K562 (cell line): Measurements from ENCODE around the gene IPO11. TPM values are rescaled to one million over a fixed set of nuclear protein-coding genes. Genes with fewer than 3 reads are reported as not detected.

Experiments used
- ATAC-seq: fragments of 200-7000 bp; cut with Tn5 transposase; 3 replicates; pipeline ENCODE4 v1.9.1; 2020; ENCODE audit warnings: moderate library complexity
- BruUV-seq: library from RNA; stranded (reverse); fragments of 400-500 nt; replicated peaks from 2 replicates; lab custom pipeline; 2021; lab: Mats Ljungman, UMichigan
- CTCF ChIA-PET: fragments of 300-600 bp; formaldehyde crosslinking; extraction: SDS; loops from one replicate; lab custom pipeline; 2021; ENCODE audit warnings: low intra/inter-chr PET ratio; lab: Yijun Ruan, JAX
- POLR2A ChIA-PET: fragments of 300-600, 350-650 bp; sonication (Branson Sonifier 250); formaldehyde crosslinking; extraction: SDS; loops from one replicate; lab custom pipeline; 2021; ENCODE audit warnings: antibody characterized with exemption, inconsistent platforms; lab: Yijun Ruan, JAX
- DNase-seq, 4 experiments: peaks; one replicate each; pipeline versions ENCODE4 v3.0.0 to v3.0.0-alpha.2; 2011 to 2018; ENCODE audit warnings: low spot score in 3 of 4, mixed read lengths in 3 of 4; ENCODE audit errors: extremely low read depth in 1 of 4
- FAIRE-seq: peaks from 2 replicates; lab custom pipeline; 2011; peaks lifted over from hg19 to GRCh38; lab: Jason Lieb, UNC
- H2AFZ ChIP-seq: 2 replicates; pipeline ENCODE4 v1.6.0; 2011; ENCODE audit warnings: low read depth, low read length, control low read depth, inconsistent platforms
- H3K27ac ChIP-seq: fragments of 200-600 bp; 3 replicates; pipeline ENCODE4 v1.8.0; 2011; ENCODE audit warnings: low read depth, mild to moderate bottlenecking, control low read depth, inconsistent platforms, low read length, moderate library complexity, mixed read lengths; ENCODE audit errors: extremely low read depth
- H3K27me3 ChIP-seq, 2 experiments: fragments of 300-600 bp in 1 of 2; 2 replicates in 1 of 2; 3 replicates in 1 of 2; pipeline versions ENCODE4 v1.6.0 to v1.8.0; 2011; ENCODE audit warnings: inconsistent platforms in 2 of 2, low read length in 2 of 2, mild to moderate bottlenecking in 1 of 2, mixed read lengths in 1 of 2, moderate library complexity in 1 of 2; ENCODE audit not compliant: control insufficient read depth in 2 of 2, insufficient read depth in 2 of 2
- H3K36me3 ChIP-seq: fragments of 300-600 bp; 3 replicates; pipeline ENCODE4 v1.8.0; 2011; ENCODE audit warnings: mild to moderate bottlenecking, low read length, inconsistent platforms; ENCODE audit not compliant: control insufficient read depth, insufficient read depth
- H3K4me1 ChIP-seq, 2 experiments: fragments of 200-600 bp in 1 of 2; replicated peaks in 1 of 2; 2 replicates in 1 of 2; 3 replicates in 1 of 2; pipeline versions ENCODE4 v1.5.1 to v1.8.0; 2011; ENCODE audit warnings: inconsistent platforms in 2 of 2, low read length in 2 of 2, mild to moderate bottlenecking in 1 of 2, mixed read lengths in 1 of 2, moderate library complexity in 1 of 2; ENCODE audit not compliant: control insufficient read depth in 2 of 2, insufficient read depth in 2 of 2
- H3K4me2 ChIP-seq: 2 replicates; pipeline ENCODE4 v1.6.1; 2011; ENCODE audit warnings: low read length, control low read depth, inconsistent platforms, mixed read lengths; ENCODE audit not compliant: insufficient read depth
- H3K4me3 ChIP-seq: fragments of 200-600 bp; sonication (generic), shearing (Covaris generic); 2 replicates; pipeline ENCODE4 v1.5.1; 2016; ENCODE audit warnings: control low read depth, inconsistent platforms
- H3K79me2 ChIP-seq: fragments of 200-600 bp; 3 replicates; pipeline ENCODE4 v1.8.0; 2011; ENCODE audit warnings: low read length, inconsistent platforms; ENCODE audit not compliant: control insufficient read depth, insufficient read depth
- H3K9ac ChIP-seq, 2 experiments: 2 replicates each; pipeline versions ENCODE4 v1.6.0 to v1.6.1; 2011; ENCODE audit warnings: low read depth in 2 of 2, low read length in 2 of 2, control low read depth in 1 of 2, inconsistent platforms in 1 of 2, mild to moderate bottlenecking in 1 of 2, mixed read lengths in 1 of 2; ENCODE audit not compliant: insufficient read depth in 1 of 2
- H3K9me1 ChIP-seq: one replicate; pipeline ENCODE4 v1.6.0; 2011; ENCODE audit warnings: inconsistent platforms, mild to moderate bottlenecking, low read length, moderate library complexity; ENCODE audit not compliant: control insufficient read depth, insufficient read depth
- H3K9me3 ChIP-seq: replicated peaks from 2 replicates; pipeline ENCODE4 v1.5.1; 2011; ENCODE audit warnings: low read depth, low read length, inconsistent platforms; ENCODE audit not compliant: control insufficient read depth, insufficient read depth
- H4K20me1 ChIP-seq: replicated peaks from 2 replicates; pipeline ENCODE4 v1.6.1; 2011; ENCODE audit warnings: low read length, inconsistent platforms, mixed read lengths; ENCODE audit not compliant: control insufficient read depth, insufficient read depth
- KAT2B ChIP-seq: IDR thresholded peaks from one replicate; pipeline ENCODE4 v1.6.1; 2012; ENCODE audit warnings: low read depth, mild to moderate bottlenecking, control low read depth, inconsistent platforms, low read length, moderate library complexity
- L3MBTL2 ChIP-seq: fragments of 450-650 bp; IDR thresholded peaks from 2 replicates; pipeline ENCODE4 v1.6.1; 2016; ENCODE audit warnings: mild to moderate bottlenecking, moderate library complexity
- MEF2A ChIP-seq: IDR thresholded peaks from 2 replicates; pipeline ENCODE4 v1.6.1; 2011; ENCODE audit warnings: low read depth, mild to moderate bottlenecking, low read length, moderate library complexity; ENCODE audit not compliant: control insufficient read depth
- SAFB2 ChIP-seq: fragments of 200-400 bp; formaldehyde crosslinking; IDR thresholded peaks from 2 replicates; pipeline ENCODE4 v1.6.1; 2018; ENCODE audit warnings: borderline replicate concordance, low read length, low read depth, moderate library complexity; ENCODE audit not compliant: severe bottlenecking
- SMARCE1 ChIP-seq: fragments of 450-650 bp; IDR thresholded peaks from 2 replicates; pipeline ENCODE4 v1.7.1; 2016; ENCODE audit warnings: mild to moderate bottlenecking
- SNRNP70 ChIP-seq: fragments of 200-400 bp; formaldehyde crosslinking; optimal IDR thresholded peaks from 2 replicates; pipeline ENCODE3; 2017; ENCODE audit warnings: low read depth, low read length
- TSC22D4 ChIP-seq: fragments of 450-650 bp; IDR thresholded peaks from 2 replicates; pipeline ENCODE4 v1.6.1; 2016; ENCODE audit warnings: missing genetic modification characterization, missing biosample characterization, control low read depth
- ZNF174 ChIP-seq: fragments of 250-450 bp; sonication (Bioruptor Pico); IDR thresholded peaks from 2 replicates; pipeline ENCODE4 v1.4.0; 2020; ENCODE audit warnings: mild to moderate bottlenecking
- ZNF23 ChIP-seq: fragments of 250-450 bp; sonication (Bioruptor Pico); IDR thresholded peaks from 2 replicates; pipeline ENCODE4 v1.4.0; 2020; ENCODE audit warnings: mild to moderate bottlenecking
- ZNF239 ChIP-seq: fragments of 250-450 bp; sonication (Bioruptor Pico); IDR thresholded peaks from 2 replicates; pipeline ENCODE4 v1.4.0; 2020; ENCODE audit warnings: mild to moderate bottlenecking
- WGBS: fragments of 100-300 bp; shearing (Covaris generic); methylation state at CpG from one replicate; pipeline ENCODE4 v1.1.6; 2016; ENCODE audit warnings: low coverage, mixed read lengths; ENCODE audit not compliant: insufficient coverage; ENCODE audit errors: missing lambda C conversion rate; 5-methylcytosine and 5-hydroxymethylcytosine counted together
- in situ Hi-C: fragments of 300-500 bp; cut with MboI; formaldehyde crosslinking; loops from 4 replicates; pipeline ENCODE4 v1.15.0; 2018; ENCODE audit warnings: inconsistent platforms, mixed read lengths
- intact Hi-C: fragments of 100-400 bp; cut with micrococcal nuclease; formaldehyde crosslinking; loops from 2 replicates; pipeline ENCODE4 v1.14.2; 2022
- polyA plus RNA-seq, 8 experiments: library from polyadenylated mRNA; depleted of rRNA in 4 of 8; stranded (reverse) in 5 of 8; unstranded in 3 of 8; fragments of >200 nt; fragmentation: Nextera tagmentation in 2 of 8; fragmentation: Illumina TruSeq in 1 of 8; extraction: Ambion mirVana in 2 of 8; extraction: Trizol in 1 of 8; gene quantifications; 2 replicates each; pipeline versions ENCODE4 v1.2.1 to v1.2.3, GENCODE V29; 2011 to 2014; ENCODE audit warnings: inconsistent platforms in 1 of 8, missing spikeins in 1 of 8
- total RNA-seq, 7 experiments: library from RNA; depleted of rRNA in 6 of 7; stranded (reverse); fragments of >200 nt in 6 of 7; fragmentation: Illumina TruSeq in 2 of 7; extraction: Trizol in 2 of 7; gene quantifications; 2 replicates each; pipeline versions ENCODE4 v1.2.1 to v1.2.3, GENCODE V29; 2011 to 2021; ENCODE audit warnings: low replicate concordance in 1 of 7
- TF ChIP-seq, protein P1 (sequence below): fragments of 450-650 bp; IDR thresholded peaks from 2 replicates; pipeline ENCODE4 v1.6.1; 2016; ENCODE audit warnings: antibody characterized with exemption

IPO11 gene
- total and polyA plus RNA-seq, 9 of the 15 experiments (the other 6 are each of a cell fraction or from before 2014, with no cell fraction given), result 38.7 to 96.0 (median 70.9) TPM

DNA sequence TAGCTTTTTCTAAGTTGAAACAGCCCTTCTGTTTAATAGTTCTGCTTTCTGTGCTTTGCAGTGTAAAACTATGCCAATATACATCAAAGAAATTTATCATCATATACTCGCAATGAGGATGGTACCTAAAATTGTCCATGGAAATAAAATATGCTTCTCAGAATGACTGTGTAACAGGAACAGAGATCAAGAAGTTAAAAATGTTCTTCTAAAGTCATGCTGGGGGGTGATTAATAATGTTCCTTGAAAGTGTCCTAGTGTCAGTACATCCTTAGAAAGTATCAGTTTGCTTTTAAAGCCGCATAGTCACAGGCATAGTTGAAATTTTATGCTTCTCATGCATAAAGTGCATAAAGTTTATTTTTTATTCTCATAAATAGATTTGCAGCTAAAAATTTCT lies 162.0 kb downstream of the IPO11 start:
- H3K27ac ChIP-seq, result no peak overlapping the region
- FAIRE-seq, result no peak
- no peaks in the 10 kb centered on the region for H4K20me1 ChIP-seq
- ChIA-PET POLR2A (no interaction called here), CTCF (no interaction called here)
- intact Hi-C loops (no loop called here), in situ Hi-C loops (no loop called here)
- no peak overlapping the region for H2AFZ ChIP-seq
- no peaks in the 10 kb centered on the region; a peak in 1 of 5 replicates for H3K4me1 ChIP-seq
- no peak overlapping the region for H3K4me3 ChIP-seq
- H3K9ac ChIP-seq, result no peak overlapping the region
- peaks cover 9% of the 10 kb centered on the region; the same call in 1 of the 3 replicates for H3K36me3 ChIP-seq
- no TSS peak for BruUV-seq
- TF ChIP-seq SMARCE1 (no peak), ZNF23 (CRISPR knock-in tag) (no peak), ZNF239 (CRISPR knock-in tag) (no peak), SNRNP70 (no peak), ZNF174 (CRISPR knock-in tag) (no peak), TSC22D4 (tag) (no peak), KAT2B (no peak), L3MBTL2 (no peak), MEF2A (no peak), SAFB2 (no peak)
- TF ChIP-seq, protein P1, sequence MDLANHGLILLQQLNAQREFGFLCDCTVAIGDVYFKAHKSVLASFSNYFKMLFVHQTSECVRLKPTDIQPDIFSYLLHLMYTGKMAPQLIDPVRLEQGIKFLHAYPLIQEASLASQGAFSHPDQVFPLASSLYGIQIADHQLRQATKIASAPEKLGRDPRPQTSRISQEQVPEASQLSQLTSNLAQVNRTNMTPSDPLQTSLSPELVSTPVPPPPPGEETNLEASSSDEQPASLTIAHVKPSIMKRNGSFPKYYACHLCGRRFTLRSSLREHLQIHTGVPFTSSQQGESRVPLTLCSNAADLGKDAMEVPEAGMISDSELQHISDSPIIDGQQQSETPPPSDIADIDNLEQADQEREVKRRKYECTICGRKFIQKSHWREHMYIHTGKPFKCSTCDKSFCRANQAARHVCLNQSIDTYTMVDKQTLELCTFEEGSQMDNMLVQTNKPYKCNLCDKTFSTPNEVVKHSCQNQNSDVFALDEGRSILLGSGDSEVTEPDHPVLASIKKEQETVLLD, result no peak
- H3K9me3 ChIP-seq, result no peaks in the 10 kb centered on the region
- no peaks in the 10 kb centered on the region for H3K79me2 ChIP-seq
- ATAC-seq, result no peak
- H3K27me3 ChIP-seq, result no peaks in the 10 kb centered on the region
- 87% methylated on average over 2 of the region's 2 CpGs for WGBS
- no peak overlapping the region for H3K4me2 ChIP-seq
- no peaks in the 10 kb centered on the region for H3K9me1 ChIP-seq
- no peak for DNase-seq
